Measurements from ENCODE around the gene WWC1. TPM values are rescaled to one million over a fixed set of nuclear protein-coding genes. Genes with fewer than 3 reads are reported as not detected.

The WWC1 gene
- total RNA-seq, 1 donor from 2014 or later, result 2.2 TPM

DNA sequence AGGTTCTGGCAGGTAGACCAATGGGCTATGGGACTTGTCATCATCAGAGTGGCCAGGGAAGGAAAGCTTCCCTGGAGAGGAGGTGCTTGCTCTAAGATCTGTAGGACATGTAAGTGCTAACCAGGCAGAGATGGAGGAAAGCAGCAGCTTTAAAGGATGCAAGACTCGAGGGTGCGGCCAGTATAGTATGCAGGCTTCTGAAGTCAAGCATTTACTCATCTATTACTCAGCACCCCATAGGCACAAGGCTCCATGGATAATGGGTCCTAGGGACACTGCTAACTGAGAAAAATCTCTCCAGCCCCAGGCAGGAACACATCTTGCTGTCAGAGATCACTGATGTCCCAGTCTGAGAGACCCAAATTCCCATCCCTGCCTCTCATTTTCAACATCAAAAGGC is 49.7 kb downstream of the WWC1 start:
- H3K9me3 Mint-ChIP-seq (ENCODE audit: unreplicated experiment), result no peaks in the 10 kb centered on the region
- no peak overlapping the region for H3K27ac Mint-ChIP-seq (ENCODE audit: unreplicated experiment)
- TF ChIP-seq, protein P1, sequence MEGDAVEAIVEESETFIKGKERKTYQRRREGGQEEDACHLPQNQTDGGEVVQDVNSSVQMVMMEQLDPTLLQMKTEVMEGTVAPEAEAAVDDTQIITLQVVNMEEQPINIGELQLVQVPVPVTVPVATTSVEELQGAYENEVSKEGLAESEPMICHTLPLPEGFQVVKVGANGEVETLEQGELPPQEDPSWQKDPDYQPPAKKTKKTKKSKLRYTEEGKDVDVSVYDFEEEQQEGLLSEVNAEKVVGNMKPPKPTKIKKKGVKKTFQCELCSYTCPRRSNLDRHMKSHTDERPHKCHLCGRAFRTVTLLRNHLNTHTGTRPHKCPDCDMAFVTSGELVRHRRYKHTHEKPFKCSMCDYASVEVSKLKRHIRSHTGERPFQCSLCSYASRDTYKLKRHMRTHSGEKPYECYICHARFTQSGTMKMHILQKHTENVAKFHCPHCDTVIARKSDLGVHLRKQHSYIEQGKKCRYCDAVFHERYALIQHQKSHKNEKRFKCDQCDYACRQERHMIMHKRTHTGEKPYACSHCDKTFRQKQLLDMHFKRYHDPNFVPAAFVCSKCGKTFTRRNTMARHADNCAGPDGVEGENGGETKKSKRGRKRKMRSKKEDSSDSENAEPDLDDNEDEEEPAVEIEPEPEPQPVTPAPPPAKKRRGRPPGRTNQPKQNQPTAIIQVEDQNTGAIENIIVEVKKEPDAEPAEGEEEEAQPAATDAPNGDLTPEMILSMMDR (IDR thresholded peaks at IDR 0.05), result no peak
- no peak for DNase-seq (ENCODE audit: extremely low spot score, unreplicated experiment)
- H3K4me1 Mint-ChIP-seq (ENCODE audit: unreplicated experiment), result peaks cover 5% of the 10 kb centered on the region
- H3K36me3 Mint-ChIP-seq (ENCODE audit: unreplicated experiment), result no peaks in the 10 kb centered on the region
- no peaks in the 10 kb centered on the region for H3K27me3 Mint-ChIP-seq (ENCODE audit: unreplicated experiment)
- H3K4me3 Mint-ChIP-seq (ENCODE audit: unreplicated experiment), result no peak overlapping the region

- Mint-ChIP-seq H3K27ac (ENCODE audit: unreplicated experiment) (no peak overlapping the region), H3K4me3 (ENCODE audit: unreplicated experiment) (no peak overlapping the region), H3K36me3 (ENCODE audit: unreplicated experiment) (no peaks in the 10 kb centered on the region), H3K4me1 (ENCODE audit: unreplicated experiment) (peaks cover 5% of the 10 kb centered on the region), H3K27me3 (ENCODE audit: unreplicated experiment) (no peaks in the 10 kb centered on the region), H3K9me3 (ENCODE audit: unreplicated experiment) (no peaks in the 10 kb centered on the region)
- DNase-seq (ENCODE audit: extremely low spot score, unreplicated experiment), result no peak
- TF ChIP-seq, protein P1 (IDR thresholded peaks at IDR 0.05), result no peak
Measured at GRCh38 chr5:168342151-168342825, 50.8 kb downstream of the WWC1 start.

DNA sequence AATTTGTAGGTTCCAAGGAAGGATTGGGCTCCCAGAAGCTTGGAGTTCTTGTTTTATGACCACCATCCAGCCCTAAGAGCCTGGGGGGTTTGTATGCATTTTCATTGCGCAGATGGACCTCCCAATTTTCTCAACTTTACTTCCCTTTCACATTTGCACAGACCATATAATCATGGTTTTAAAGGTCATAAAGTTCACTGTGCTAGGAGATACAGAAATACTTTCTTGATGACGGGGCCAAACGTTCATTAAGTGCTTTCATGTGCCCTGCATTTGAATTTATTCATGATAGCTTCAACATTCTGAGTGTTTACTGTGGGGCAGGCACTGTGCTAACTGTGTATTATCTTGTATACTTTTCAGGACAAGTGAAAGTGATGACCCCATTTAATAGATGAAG is 51.5 kb downstream of the WWC1 start:
- Mint-ChIP-seq H3K27ac (ENCODE audit: unreplicated experiment) (no peak overlapping the region), H3K4me3 (ENCODE audit: unreplicated experiment) (no peak overlapping the region), H3K27me3 (ENCODE audit: unreplicated experiment) (no peaks in the 10 kb centered on the region), H3K4me1 (ENCODE audit: unreplicated experiment) (peaks cover 5% of the 10 kb centered on the region), H3K9me3 (ENCODE audit: unreplicated experiment) (no peaks in the 10 kb centered on the region), H3K36me3 (ENCODE audit: unreplicated experiment) (no peaks in the 10 kb centered on the region)
- TF ChIP-seq, protein P1 (IDR thresholded peaks at IDR 0.05), result no peak
- no peak for DNase-seq (ENCODE audit: extremely low spot score, unreplicated experiment)

- Mint-ChIP-seq H3K9me3 (ENCODE audit: unreplicated experiment) (no peaks in the 10 kb centered on the region), H3K27me3 (ENCODE audit: unreplicated experiment) (no peaks in the 10 kb centered on the region), H3K36me3 (ENCODE audit: unreplicated experiment) (no peaks in the 10 kb centered on the region), H3K4me1 (ENCODE audit: unreplicated experiment) (no peaks in the 10 kb centered on the region), H3K27ac (ENCODE audit: unreplicated experiment) (no peak overlapping the region), H3K4me3 (ENCODE audit: unreplicated experiment) (no peak overlapping the region)
- DNase-seq (ENCODE audit: extremely low spot score, unreplicated experiment), result no peak
- TF ChIP-seq, protein P1 (IDR thresholded peaks at IDR 0.05), result no peak
Measured at GRCh38 chr5:168346417-168346816, 55.0 kb downstream of the WWC1 start.

- no peak overlapping the region for H3K4me3 Mint-ChIP-seq (ENCODE audit: unreplicated experiment)
- H3K27ac Mint-ChIP-seq (ENCODE audit: unreplicated experiment), result no peak overlapping the region
- TF ChIP-seq, protein P1 (IDR thresholded peaks at IDR 0.05), result no peak
- no peaks in the 10 kb centered on the region for H3K4me1 Mint-ChIP-seq (ENCODE audit: unreplicated experiment)
- no peaks in the 10 kb centered on the region for H3K27me3 Mint-ChIP-seq (ENCODE audit: unreplicated experiment)
- H3K36me3 Mint-ChIP-seq (ENCODE audit: unreplicated experiment), result no peaks in the 10 kb centered on the region
- H3K9me3 Mint-ChIP-seq (ENCODE audit: unreplicated experiment), result no peaks in the 10 kb centered on the region
- no peak for DNase-seq (ENCODE audit: extremely low spot score, unreplicated experiment)
Measured at GRCh38 chr5:168347368-168348083, 56.1 kb downstream of the WWC1 start.
